Skeletal muscle satellite cell (primary cell): ENCODE measurements around the gene ZBTB3. TPM values are rescaled to one million over a fixed set of nuclear protein-coding genes. Genes with fewer than 3 reads are reported as not detected.

ENCODE experiments used
- small RNA-seq: library from RNA; depleted of rRNA; stranded (forward); fragments of <200 nt; gene quantifications from one replicate; pipeline ENCODE3, GENCODE V24; 2012

ZBTB3 gene

Small RNAs within 50 kb of the gene (small RNA-seq; reads per million reads assigned to genes)
- not detected for gene MIR6514
